ENCODE data around the gene SNRPD3. TPM values are rescaled to one million over a fixed set of nuclear protein-coding genes. Genes with fewer than 3 reads are reported as not detected.

Gene SNRPD3
- total RNA-seq = 211 and 264 TPM in 2 replicates

DNA sequence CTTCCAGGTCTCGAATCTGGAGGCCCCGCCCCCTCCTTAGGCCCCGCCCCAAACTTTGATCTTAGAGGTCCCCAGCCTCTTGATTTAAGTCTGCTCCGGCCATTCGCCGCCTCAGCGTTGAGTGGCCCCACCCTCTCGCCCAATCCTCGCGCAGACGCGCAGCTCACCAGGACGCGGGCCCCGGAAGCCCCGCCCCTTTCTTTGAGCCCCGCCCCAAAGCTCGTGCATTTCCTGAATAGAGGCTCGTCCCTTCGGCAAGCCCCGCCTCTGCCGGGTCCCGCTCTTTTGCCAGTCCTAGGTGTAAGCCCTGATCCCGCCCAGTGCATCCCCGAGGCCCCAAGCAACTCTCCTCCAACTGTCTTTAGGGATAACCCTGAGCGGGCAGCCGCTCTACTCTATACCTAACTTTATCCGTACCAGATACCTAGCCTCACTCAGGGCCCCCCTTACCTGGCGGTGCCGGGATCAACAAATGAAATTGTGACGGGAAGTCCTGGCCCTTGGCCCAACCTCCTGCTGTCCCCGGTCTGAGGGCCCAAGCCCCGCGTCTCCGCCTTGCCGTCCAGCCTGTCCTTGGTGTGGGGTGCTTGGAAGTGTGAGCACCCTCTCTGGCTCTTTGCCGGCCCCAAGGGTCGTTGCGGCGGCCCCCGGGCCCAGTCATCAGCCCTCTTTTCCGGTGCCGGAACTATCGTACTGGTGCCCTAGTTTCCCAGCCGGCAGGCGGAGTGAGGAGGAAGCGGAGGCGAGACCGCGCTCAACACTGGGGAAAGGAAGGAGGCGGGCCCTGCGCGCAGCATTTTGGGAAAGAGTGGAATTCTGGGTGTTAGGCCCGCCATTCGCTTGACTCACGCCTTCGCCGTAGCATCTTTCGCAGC, at the start of gene SNRPD3:
Gene SNRPD3 (plus strand): TSS at position 835 of the 875 bp plus-strand sequence. CDS start 1,676 bp downstream, outside the sequence.

DNA sequence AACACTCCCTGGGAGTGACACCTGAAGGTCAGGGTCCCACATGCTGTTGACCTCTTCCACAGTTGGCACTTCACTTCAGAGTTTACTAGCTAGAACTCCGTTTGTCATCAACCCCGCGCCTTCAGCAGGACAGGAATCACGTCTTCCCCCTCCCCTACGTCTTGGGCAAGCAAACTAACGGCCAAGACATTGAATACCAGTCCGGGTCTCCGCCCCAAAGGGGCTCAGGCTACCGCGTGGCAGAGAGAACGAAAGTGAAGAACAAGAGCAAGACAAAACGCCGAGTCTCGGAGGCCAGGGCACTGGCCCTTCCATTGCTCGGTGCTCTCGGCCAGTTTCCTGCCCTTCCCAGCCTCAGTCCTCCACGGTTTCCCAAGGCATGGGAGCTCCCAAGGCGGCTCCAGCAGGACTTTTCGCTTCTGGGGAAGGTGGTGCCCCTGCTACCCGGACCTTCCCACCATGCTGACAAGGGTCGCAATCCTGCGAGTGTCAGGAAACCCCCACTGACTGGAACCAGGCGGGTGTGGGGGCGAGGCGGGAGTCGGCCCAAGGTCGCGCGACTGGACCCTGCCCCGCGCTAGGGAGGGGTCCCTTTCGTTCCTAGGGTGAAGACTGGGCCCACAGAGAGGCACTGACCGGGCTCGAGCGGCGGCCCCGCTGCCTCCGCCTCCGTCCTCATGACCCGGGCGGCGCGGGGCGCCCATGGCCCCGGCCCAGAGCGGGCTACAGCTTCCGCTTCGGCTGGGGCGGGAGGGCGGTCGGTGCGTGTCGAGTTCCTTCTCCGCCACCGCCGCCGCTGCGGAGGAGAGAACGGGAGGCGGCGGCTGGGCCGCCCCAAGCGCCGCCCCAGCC, 1.3 kb upstream of the SNRPD3 start, which contains the start of gene GUCD1:
Gene GUCD1 (minus strand): TSS at position 826 of the 852 bp plus-strand sequence. CDS start 147 bp downstream, at position 679.

DNA sequence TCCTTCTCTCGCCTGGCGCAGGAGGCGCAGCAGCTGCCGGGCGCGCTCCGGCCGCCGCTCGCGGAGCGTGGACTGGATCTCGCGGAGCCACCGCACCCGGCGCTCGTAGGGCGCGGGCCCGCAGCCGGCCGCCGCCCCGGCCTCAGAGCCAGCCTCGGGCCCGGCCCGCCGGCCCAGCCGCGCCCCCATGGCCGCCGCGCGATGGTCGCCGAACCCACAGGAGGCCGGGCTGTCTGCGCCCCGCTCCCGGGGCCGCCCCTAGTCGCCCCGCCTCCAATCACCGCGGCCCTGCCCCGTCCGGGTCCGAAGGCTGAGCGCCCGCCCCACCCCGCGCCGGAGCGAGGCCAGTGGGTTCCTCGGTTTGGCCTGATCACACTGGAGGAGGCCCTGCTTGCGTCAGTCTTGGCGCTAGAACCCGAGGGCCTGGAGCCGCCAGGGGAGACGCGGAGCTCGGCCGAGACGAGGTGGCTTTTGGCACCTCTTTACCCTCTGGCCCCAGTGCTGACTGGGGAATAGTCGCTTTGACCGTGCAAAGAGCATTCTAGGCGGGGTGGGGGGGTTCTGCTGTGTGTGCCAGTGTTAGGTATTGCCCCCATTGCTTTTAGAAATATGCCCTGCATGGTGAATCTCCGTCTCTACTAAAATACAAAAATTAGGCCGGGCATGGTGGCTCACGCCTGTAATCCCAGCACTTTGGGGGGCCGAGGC, 37.2 kb downstream of the SNRPD3 start, which contains the start of gene LRRC75B:
Gene LRRC75B (minus strand): TSS at position 223 of the 708 bp plus-strand sequence. CDS start 34 bp downstream, at position 189.

DNA sequence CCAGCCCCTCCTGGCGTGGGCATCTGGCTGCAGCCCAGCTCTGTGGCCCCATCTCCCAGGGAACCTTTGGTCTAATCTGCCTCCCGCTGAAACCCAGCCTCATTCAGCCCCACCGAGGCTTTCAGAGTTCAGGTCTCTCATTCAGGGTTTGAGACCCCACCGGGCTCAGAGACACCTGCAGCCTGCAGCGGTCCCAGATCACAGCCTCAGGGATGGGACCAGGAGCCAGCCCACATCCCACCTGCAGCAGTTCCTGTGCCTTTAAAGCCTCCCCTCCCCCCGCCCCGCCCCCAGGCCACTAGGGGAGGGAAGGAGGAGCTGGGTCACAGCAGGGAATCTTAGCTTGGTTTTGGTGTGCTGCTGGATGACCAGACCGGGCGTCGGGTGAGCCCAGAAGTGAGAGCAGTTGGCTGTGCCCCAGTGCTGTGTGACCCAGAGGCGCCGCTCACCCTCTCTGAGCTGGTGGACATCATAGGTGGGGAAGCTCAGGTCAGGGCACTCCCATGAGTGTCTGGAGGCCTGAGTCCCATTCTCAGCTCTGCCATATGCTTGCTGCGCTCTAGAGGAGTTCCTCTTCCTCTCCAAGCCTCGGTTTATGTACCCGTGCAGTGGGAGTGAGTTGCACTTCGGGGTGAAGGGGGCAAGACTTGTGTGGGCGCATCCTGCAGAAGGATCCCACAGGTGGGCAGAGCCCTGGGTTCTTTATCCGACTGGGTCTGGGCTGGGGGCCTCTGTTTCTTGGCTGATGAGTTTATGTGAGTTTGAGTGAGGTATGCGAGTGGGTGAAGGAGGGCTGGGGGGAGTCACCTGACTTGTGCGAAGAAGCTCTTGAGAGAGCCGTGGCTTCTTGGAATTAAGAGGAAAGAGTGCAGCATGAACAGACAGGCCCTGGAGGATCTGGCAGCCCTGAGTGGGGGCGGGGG, 47.3 kb downstream of the SNRPD3 start, which contains the start of gene GGT1:
Gene GGT1 (plus strand): TSS at position 347 of the 923 bp plus-strand sequence. CDS start 7,889 bp downstream, outside the sequence.

Other genes starting within 250 kb of the SNRPD3 start
- gene ADORA2A, start 128.4 kb upstream of the SNRPD3 start, total RNA-seq = 0.15 and 0.50 TPM in 2 replicates
- not detected in 2 replicates for gene UPB1, start 60.7 kb upstream of the SNRPD3 start, total RNA-seq
- 111 and 113 TPM in 2 replicates for gene GUCD1, start 861 bp upstream of the SNRPD3 start, total RNA-seq
- 7.6 and 9.6 TPM in 2 replicates for gene LRRC75B, start 37.1 kb downstream of the SNRPD3 start, total RNA-seq
- gene GGT1, start 47.2 kb downstream of the SNRPD3 start, total RNA-seq = 1.0 and 2.2 TPM in 2 replicates
- gene PIWIL3, start 218.7 kb downstream of the SNRPD3 start, total RNA-seq = not detected in 2 replicates

All from bronchus fibroblast of lung (primary cell).